H1 (cell line): Measurements from ENCODE around the gene UBE3C. TPM values are rescaled to one million over a fixed set of nuclear protein-coding genes. Genes with fewer than 3 reads are reported as not detected.

Experiments
- CTCF ChIA-PET: fragments of 300-600 bp; sonication (Branson Sonifier 250); formaldehyde crosslinking; loops from one replicate; lab custom pipeline; 2021; ENCODE audit not compliant: partially characterized antibody; lab: Charles Lee
- POLR2A ChIA-PET: fragments of 300-600 bp; sonication (Branson Sonifier 250); formaldehyde crosslinking; loops from one replicate; lab custom pipeline; 2021; ENCODE audit warnings: inconsistent platforms; ENCODE audit not compliant: partially characterized antibody; lab: Charles Lee
- DNase-seq, 2 experiments: peaks; one replicate each; pipeline versions ENCODE4 v3.0.0 to v3.0.0-alpha.2; 2010 to 2022; ENCODE audit warnings: low spot score in 2 of 2, low read depth in 1 of 2, mixed read lengths in 1 of 2
- FAIRE-seq: peaks from 2 replicates; lab custom pipeline; 2011; peaks lifted over from hg19 to GRCh38; lab: Jason Lieb, UNC
- H2AFZ ChIP-seq: 2 replicates; pipeline ENCODE4 v1.8.1; 2012; ENCODE audit warnings: low read length, inconsistent platforms
- H2AK5ac ChIP-seq: 2 replicates; pipeline ENCODE4 v1.6.1; 2013; ENCODE audit warnings: low read depth, low read length
- H2BK120ac ChIP-seq: replicated peaks from 2 replicates; pipeline ENCODE3; 2013; ENCODE audit warnings: low read depth, low read length, inconsistent platforms
- H2BK12ac ChIP-seq: 2 replicates; pipeline ENCODE4 v1.6.1; 2013; ENCODE audit warnings: low read depth, low read length
- H2BK15ac ChIP-seq: 2 replicates; pipeline ENCODE4 v1.6.1; 2013; ENCODE audit warnings: low read length
- H2BK20ac ChIP-seq: 2 replicates; pipeline ENCODE4 v1.6.1; 2013; ENCODE audit warnings: low read length
- H2BK5ac ChIP-seq: 2 replicates; pipeline ENCODE4 v1.6.1; 2013; ENCODE audit warnings: low read depth, low read length
- H3K14ac ChIP-seq: 2 replicates; pipeline ENCODE4 v1.6.1; 2013; ENCODE audit warnings: inconsistent platforms; ENCODE audit not compliant: insufficient read length
- H3K18ac ChIP-seq: 2 replicates; pipeline ENCODE4 v1.6.1; 2013; ENCODE audit warnings: low read length; ENCODE audit errors: extremely low read depth
- H3K23ac ChIP-seq: 2 replicates; pipeline ENCODE4 v1.6.1; 2013; ENCODE audit warnings: inconsistent platforms; ENCODE audit not compliant: insufficient read length
- H3K23me2 ChIP-seq: 2 replicates; pipeline ENCODE4 v1.6.1; 2013; ENCODE audit warnings: low read depth, low read length
- H3K27ac ChIP-seq: 2 replicates; pipeline ENCODE4 v1.6.1; 2011; ENCODE audit warnings: low read depth, low read length, inconsistent platforms
- H3K27me3 ChIP-seq, 4 experiments: replicated peaks in 1 of 4; 1 replicate in 1 of 4; 2 replicates in 3 of 4; pipeline versions ENCODE4 v1.6.1 to v1.8.1; 2011 to 2013; ENCODE audit warnings: low read length in 3 of 4, mild to moderate bottlenecking in 3 of 4, inconsistent platforms in 2 of 4, mixed read lengths in 2 of 4, moderate library complexity in 1 of 4; ENCODE audit not compliant: control insufficient read depth in 3 of 4, insufficient read depth in 3 of 4; ENCODE audit errors: extremely low read depth in 1 of 4
- H3K36me3 ChIP-seq, 4 experiments: 2 replicates each; pipeline versions ENCODE4 v1.6.1 to v1.8.1; 2011 to 2013; ENCODE audit warnings: mild to moderate bottlenecking in 4 of 4, low read length in 3 of 4, moderate library complexity in 2 of 4, control low read depth in 1 of 4, inconsistent platforms in 1 of 4; ENCODE audit not compliant: insufficient read depth in 4 of 4, control insufficient read depth in 2 of 4
- H3K4ac ChIP-seq: replicated peaks from 2 replicates; pipeline ENCODE3; 2013; ENCODE audit warnings: low read length, low read depth, mixed read lengths, inconsistent platforms; ENCODE audit not compliant: insufficient read length
- H3K4me1 ChIP-seq, 4 experiments: replicated peaks in 1 of 4; 1 replicate in 1 of 4; 2 replicates in 3 of 4; pipeline versions ENCODE4 v1.6.1 to v1.8.1; 2011 to 2013; ENCODE audit warnings: low read length in 3 of 4, inconsistent platforms in 2 of 4, mixed read lengths in 1 of 4; ENCODE audit not compliant: insufficient read depth in 4 of 4, control insufficient read depth in 3 of 4
- H3K4me2 ChIP-seq, 2 experiments: 2 replicates each; pipeline versions ENCODE4 v1.6.1 to v1.8.1; 2011 to 2013; ENCODE audit warnings: low read depth in 2 of 2, low read length in 2 of 2, control low read depth in 1 of 2, inconsistent platforms in 1 of 2, mild to moderate bottlenecking in 1 of 2; ENCODE audit not compliant: insufficient read depth in 1 of 2
- H3K4me3 ChIP-seq, 4 experiments: fragments of 200-600, 300-600 bp in 1 of 4; sonication (generic), shearing (Covaris generic), sonication (Bioruptor Twin) in 1 of 4; 2 replicates each; pipeline versions ENCODE4 v1.5.1 to v1.8.1; 2011 to 2016; ENCODE audit warnings: low read length in 4 of 4, low read depth in 3 of 4, control low read depth in 2 of 4, inconsistent platforms in 2 of 4, mild to moderate bottlenecking in 2 of 4, mixed read lengths in 1 of 4, moderate library complexity in 1 of 4; ENCODE audit not compliant: insufficient read depth in 2 of 4; ENCODE audit errors: extremely low read depth in 1 of 4
- H3K56ac ChIP-seq: replicated peaks from 2 replicates; pipeline ENCODE3; 2013; ENCODE audit warnings: low read depth, mild to moderate bottlenecking, mixed read lengths, low read length, inconsistent platforms; ENCODE audit not compliant: insufficient read length
- H3K79me1 ChIP-seq: 2 replicates; pipeline ENCODE4 v1.6.1; 2013; ENCODE audit warnings: low read depth, low read length, control low read depth
- H3K79me2 ChIP-seq, 2 experiments: 2 replicates each; pipeline versions ENCODE4 v1.6.1 to v1.8.1; 2012 to 2013; ENCODE audit warnings: low read length in 2 of 2, mild to moderate bottlenecking in 2 of 2, inconsistent platforms in 1 of 2; ENCODE audit not compliant: insufficient read depth in 2 of 2, control insufficient read depth in 1 of 2
- H3K9ac ChIP-seq, 4 experiments: replicated peaks in 1 of 4; 1 replicate in 1 of 4; 2 replicates in 3 of 4; pipeline versions ENCODE4 v1.6.1 to v1.8.1; 2011 to 2013; ENCODE audit warnings: low read depth in 3 of 4, low read length in 3 of 4, control low read depth in 2 of 4, mild to moderate bottlenecking in 2 of 4, moderate library complexity in 2 of 4, inconsistent platforms in 1 of 4; ENCODE audit errors: extremely low read depth in 1 of 4
- H3K9me3 ChIP-seq, 2 experiments: 2 replicates each; pipeline versions ENCODE4 v1.6.1 to v1.8.1; 2012 to 2013; ENCODE audit warnings: mild to moderate bottlenecking in 2 of 2, moderate library complexity in 2 of 2, control low read depth in 1 of 2, inconsistent platforms in 1 of 2, low read depth in 1 of 2, low read length in 1 of 2, mixed read lengths in 1 of 2; ENCODE audit not compliant: insufficient read depth in 2 of 2
- H4K20me1 ChIP-seq, 2 experiments: replicated peaks in 1 of 2; 2 replicates each; pipeline versions ENCODE3 to v1.8.1; 2011 to 2013; ENCODE audit warnings: inconsistent platforms in 2 of 2, low read length in 2 of 2, mild to moderate bottlenecking in 1 of 2; ENCODE audit not compliant: insufficient read depth in 2 of 2, control insufficient read depth in 1 of 2
- H4K5ac ChIP-seq: 2 replicates; pipeline ENCODE4 v1.6.1; 2013; ENCODE audit warnings: low read length, low read depth, mixed read lengths, inconsistent platforms; ENCODE audit not compliant: insufficient read length
- H4K8ac ChIP-seq: 2 replicates; pipeline ENCODE4 v1.8.0; 2013; ENCODE audit warnings: mild to moderate bottlenecking, moderate library complexity, low read length, inconsistent platforms; ENCODE audit not compliant: insufficient read depth; ENCODE audit errors: extremely low read depth
- H4K91ac ChIP-seq: replicated peaks from 2 replicates; pipeline ENCODE3; 2013; ENCODE audit warnings: low read length, mixed read lengths, inconsistent platforms; ENCODE audit not compliant: insufficient read length
- USF2 ChIP-seq: IDR thresholded peaks from 2 replicates; pipeline ENCODE4 v1.6.1; 2011; ENCODE audit warnings: low read length, improper control_type of control experiment
- YY1 ChIP-seq: IDR thresholded peaks from 2 replicates; pipeline ENCODE4 v1.6.1; 2011; ENCODE audit warnings: low read depth, mild to moderate bottlenecking, low read length
- WGBS, 2 experiments: shearing (Covaris generic) in 1 of 2; methylation state at CpG; one replicate each; pipeline versions ENCODE4 v1.1.6 to v1.1.7; 2013 to 2015; ENCODE audit warnings: low lambda C conversion rate in 2 of 2, mixed read lengths in 2 of 2, inconsistent platforms in 1 of 2, low coverage in 1 of 2, missing lambda C conversion rate in 1 of 2; ENCODE audit not compliant: insufficient replicate concordance in 2 of 2, insufficient coverage in 1 of 2, insufficient read length in 1 of 2; ENCODE audit errors: extremely low coverage in 1 of 2, missing lambda C conversion rate in 1 of 2; 5-methylcytosine and 5-hydroxymethylcytosine counted together
- polyA plus RNA-seq, 7 experiments: library from polyadenylated mRNA; depleted of rRNA in 3 of 7; stranded (reverse) in 5 of 7; unstranded in 2 of 7; fragments of >200 nt in 5 of 7; fragments of 200-250 nt in 2 of 7; gene quantifications; 1 replicate in 5 of 7; 2 replicates in 1 of 7; 4 replicates in 1 of 7; pipeline versions ENCODE4 v1.2.1 to v1.2.3, GENCODE V29; 2011 to 2013; ENCODE audit warnings: missing spikeins in 2 of 7, mixed read lengths in 2 of 7
- total RNA-seq: library from RNA; stranded (reverse); fragmentation: NEBNext Ultra II Directional; extraction: Animal tissue kit (Norgen Biotek cat#: 25700); gene quantifications from 2 replicates; pipeline ENCODE4 v1.2.1, GENCODE V29; 2021

The UBE3C gene
- total and polyA plus RNA-seq, 2 of the 8 experiments (the other 6 are each of a cell fraction or from before 2014, with no cell fraction given), result 32.0 to 54.1 TPM

- Histone ChIP-seq H3K4me2 (no peak overlapping the region), H2AFZ (no peak overlapping the region), H4K5ac (no peak overlapping the region), H2AK5ac (no peak overlapping the region), H3K79me1 (no peaks in the 10 kb centered on the region; the same call in 1 of the 2 replicates), H2BK120ac (no peak overlapping the region), H3K18ac (no peak overlapping the region), H3K36me3 (no peaks in the 10 kb centered on the region), H3K56ac (no peak overlapping the region), H4K8ac (peak overlapping the region; percentile 71; the same call in 1 of the 2 replicates), H2BK20ac (no peak overlapping the region), H3K23me2 (no peaks in the 10 kb centered on the region), H3K4me3 (no peak overlapping the region), H3K4me1 (peaks cover 0 to 4% (median 0%) of the 10 kb centered on the region in 4 experiments; a peak in 1 of 7 replicates), H3K79me2 (no peaks in the 10 kb centered on the region), H2BK12ac (no peak overlapping the region), H3K23ac (no peak overlapping the region), H3K9ac (no peak overlapping the region), H4K91ac (no peak overlapping the region), H3K4ac (no peak overlapping the region), H3K27me3 (no peaks in the 10 kb centered on the region), H2BK15ac (no peak overlapping the region), H3K9me3 (0 out of 4 replicates have a peak, but pooled peaks cover 0 to 2% of the 10 kb centered on the region in 2 experiments), H3K27ac (no peak overlapping the region), H4K20me1 (no peaks in the 10 kb centered on the region), H3K14ac (no peak overlapping the region), H2BK5ac (no peak overlapping the region)
- no peak for FAIRE-seq
- 83% methylated on average over 12 of the region's 12 CpGs; no CpG with 5 or more reads in 1 of the 2 experiments for WGBS, 2 experiments
- POLR2A ChIA-PET, result interaction anchor here (1.2 kb wide), 1 partner anchor 17 kb away, joined by 4 read pairs; no protein-coding TSS in a partner anchor
- TF ChIP-seq USF2 (no peak), YY1 (0 out of 2 replicates have a peak, but pooled peaks have one; percentile 7)
- no peak for DNase-seq
- CTCF ChIA-PET, result interaction anchor here (0.5 to 0.8 kb wide), 3 partner anchors 68 to 168 kb away, joined by 3 read pairs; no protein-coding TSS in a partner anchor
Measured at GRCh38 chr7:157122800-157123495, 15.8 kb upstream of the UBE3C start.
